Erythroblast (primary cell): ENCODE data around the gene TMEM181.
"Not testable (repeated sequence)": the region's sequence is repeated elsewhere in the genome, so short reads cannot be mapped to it uniquely, and the experiment has no call there.

Experiments
- DNase-seq, 2 experiments: peaks; one replicate each; lab custom pipeline; 2025; lab: John Stamatoyannopoulos, UW
- GATA1 ChIP-seq: IDR thresholded peaks from 2 replicates; pipeline ENCODE4 v1.6.1; 2011; ENCODE audit warnings: low read depth, mild to moderate bottlenecking, control low read depth, low read length, moderate library complexity
- POLR2A ChIP-seq: IDR thresholded peaks from 2 replicates; pipeline ENCODE4 v1.6.1; 2011; ENCODE audit warnings: mild to moderate bottlenecking, low read length

Gene TMEM181

GRCh38 chr6:158663625-158664165, 103.8 kb downstream of the TMEM181 start:
- no peak for TF ChIP-seq GATA1
- no peak for TF ChIP-seq POLR2A
- DNase-seq: no peak

GRCh38 chr6:158665332-158665731, 105.4 kb downstream of the TMEM181 start:
- TF ChIP-seq GATA1 (no peak), POLR2A (no peak)
- no peak for DNase-seq

GRCh38 chr6:158666628-158667359, 106.9 kb downstream of the TMEM181 start:
- DNase-seq: no peak
- TF ChIP-seq GATA1 (no peak), POLR2A (no peak)

- TF ChIP-seq POLR2A: no peak
- TF ChIP-seq GATA1: no peak
Observed at GRCh38 chr6:158667360-158667981, 107.6 kb downstream of the TMEM181 start.

GRCh38 chr6:158668707-158669103, 108.8 kb downstream of the TMEM181 start:
- no peak for DNase-seq
- TF ChIP-seq GATA1 (no peak), POLR2A (no peak)

More at GRCh38 chr6:158667360-158667981, 107.6 kb downstream of the TMEM181 start:
- DNase-seq: no peak

- TF ChIP-seq GATA1 (no peak), POLR2A (no peak)
Observed at GRCh38 chr6:158669145-158670035, 109.5 kb downstream of the TMEM181 start.

GRCh38 chr6:158672119-158672518, 112.2 kb downstream of the TMEM181 start:
- DNase-seq: not testable (repeated sequence)

More at GRCh38 chr6:158669145-158670035, 109.5 kb downstream of the TMEM181 start:
- DNase-seq: no peak

- DNase-seq: no peak
- TF ChIP-seq POLR2A (no peak), GATA1 (no peak)
Observed at GRCh38 chr6:158672726-158673125, 112.8 kb downstream of the TMEM181 start.

GRCh38 chr6:158674342-158675131, 114.6 kb downstream of the TMEM181 start:
- TF ChIP-seq GATA1: no peak
- TF ChIP-seq POLR2A: no peak
- DNase-seq: no peak

- not testable (repeated sequence) for DNase-seq
Observed at GRCh38 chr6:158677094-158677493, 117.2 kb downstream of the TMEM181 start.

GRCh38 chr6:158677906-158678578, 118.2 kb downstream of the TMEM181 start:
- no peak for DNase-seq
- no peak for TF ChIP-seq GATA1
- no peak for TF ChIP-seq POLR2A

GRCh38 chr6:158680015-158680414, 120.1 kb downstream of the TMEM181 start:
- no peak for DNase-seq
- TF ChIP-seq GATA1: no peak
- TF ChIP-seq POLR2A: no peak

GRCh38 chr6:158680481-158680880, 120.6 kb downstream of the TMEM181 start:
- TF ChIP-seq GATA1 (no peak), POLR2A (no peak)
- no peak for DNase-seq
